Epithelial cell of prostate (primary cell): ENCODE measurements around the gene ARIH1.

Source experiments
- DNase-seq: peaks from one replicate; pipeline ENCODE4 v3.0.0-alpha.2; 2011; ENCODE audit warnings: low read depth, low spot score
- H3K27ac ChIP-seq: fragments of 450-650 bp; 2 replicates; pipeline ENCODE4 v1.5.1; 2017; ENCODE audit warnings: mild to moderate bottlenecking

Gene ARIH1

DNA sequence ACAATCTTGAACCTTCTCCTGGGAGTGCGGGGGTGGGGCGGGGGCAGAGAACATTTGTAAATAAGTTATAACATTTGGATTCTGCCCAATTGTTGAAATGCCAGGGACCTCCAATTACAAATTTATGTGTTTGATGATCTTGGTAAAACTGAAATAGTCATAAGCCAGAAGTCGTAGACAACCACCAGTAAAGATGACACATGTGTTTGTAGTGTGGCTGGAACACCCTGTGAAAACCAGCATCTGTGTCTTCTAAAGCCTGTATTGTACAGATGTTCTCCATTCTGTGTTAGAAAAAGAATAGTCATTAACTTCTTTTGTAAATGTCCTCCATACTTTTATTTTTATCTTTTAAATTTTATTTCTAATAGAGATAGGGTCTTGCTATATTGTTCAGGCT, 61.8 kb downstream of the ARIH1 start:
- no peak for DNase-seq
- H3K27ac ChIP-seq: no peak overlapping the region

DNA sequence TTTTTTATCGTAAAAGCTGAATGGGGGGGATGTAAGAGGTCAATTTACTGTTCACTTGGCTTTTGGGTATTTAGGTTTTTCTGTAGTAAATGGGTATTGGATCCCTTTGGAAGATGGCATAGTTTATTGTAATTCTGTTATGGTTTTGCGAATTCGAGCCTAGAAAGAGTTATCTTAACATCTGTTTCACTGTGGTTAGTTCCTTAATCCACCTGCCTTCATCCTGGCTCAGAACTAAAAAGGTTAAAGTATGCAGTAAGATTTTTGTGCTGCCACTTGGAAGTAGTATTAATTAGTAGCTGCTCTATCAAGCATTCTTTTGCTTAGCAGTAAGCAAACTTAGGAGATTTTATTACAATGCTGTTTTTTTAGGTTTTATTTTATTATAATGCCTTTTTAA, 62.4 kb downstream of the ARIH1 start:
- no peak for DNase-seq
- H3K27ac ChIP-seq: no peak overlapping the region

DNA sequence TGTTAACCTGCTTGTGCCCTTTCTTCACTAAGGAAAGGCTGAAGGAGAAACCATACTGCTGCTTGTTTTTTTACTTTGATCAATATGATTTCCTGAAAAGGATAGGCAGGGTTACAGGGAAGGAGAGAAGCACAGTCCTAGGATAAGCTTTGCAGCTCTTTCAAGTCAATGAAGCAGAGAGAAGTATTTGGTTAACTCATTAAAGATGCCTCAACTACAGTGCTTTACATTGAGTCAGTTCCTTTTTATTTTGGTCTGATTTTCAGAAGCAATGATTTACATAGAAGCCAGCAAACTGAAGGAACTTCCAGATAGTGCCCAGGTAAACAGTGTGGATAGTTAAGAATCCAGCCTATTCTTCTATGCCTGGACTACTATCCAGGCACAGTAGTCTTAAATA, 64.8 kb downstream of the ARIH1 start:
- H3K27ac ChIP-seq: no peak overlapping the region
- no peak for DNase-seq

DNA sequence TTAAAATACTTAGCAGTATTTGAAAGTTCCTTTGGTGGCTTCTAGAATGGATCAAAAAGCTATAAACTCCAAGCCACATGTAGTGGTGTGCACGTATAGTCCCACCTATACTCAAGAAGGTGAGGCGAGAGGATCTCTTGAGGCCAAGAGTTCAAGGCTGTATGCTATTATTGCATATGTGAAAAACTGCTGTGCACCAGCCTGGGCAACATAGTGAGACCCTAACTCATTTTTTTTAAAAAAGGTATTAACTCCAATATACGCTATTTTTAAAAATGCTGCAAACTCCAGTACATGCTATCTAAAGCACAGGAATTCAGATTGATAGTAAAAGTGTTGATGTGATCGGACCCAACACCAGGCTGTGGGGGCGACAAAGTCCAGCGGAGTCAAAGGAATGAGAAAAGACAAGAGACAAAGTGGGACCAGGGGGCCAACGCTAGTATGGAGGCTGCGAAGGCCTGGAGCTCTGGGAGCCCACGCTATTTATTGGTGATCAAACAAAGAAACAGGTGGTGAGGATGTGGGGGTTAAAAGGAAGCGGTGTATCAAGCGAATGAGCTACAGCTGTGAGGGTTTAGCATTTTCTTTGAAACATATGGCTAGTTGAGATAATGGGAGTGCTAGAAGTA, 66.6 kb downstream of the ARIH1 start:
- H3K27ac ChIP-seq: no peak overlapping the region
- DNase-seq: no peak

DNA sequence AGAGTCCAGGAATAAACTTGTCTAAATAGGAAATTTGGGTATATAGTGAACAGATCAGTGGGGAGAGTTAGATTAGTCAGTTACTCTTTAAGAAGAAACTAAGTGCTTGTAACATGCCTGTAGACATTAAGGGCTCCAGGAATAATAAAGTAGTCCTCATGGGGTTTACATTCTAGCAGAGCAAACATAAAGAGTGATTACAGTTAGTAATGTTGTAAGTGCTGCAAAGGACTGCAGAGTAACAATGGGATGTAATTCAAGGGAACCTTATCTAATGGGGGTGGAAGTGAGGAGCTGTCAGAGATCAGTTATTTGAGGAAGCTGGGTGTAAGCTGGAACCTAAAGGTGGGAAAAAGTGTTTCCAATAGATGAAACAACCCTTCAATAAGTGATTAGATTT, 67.5 kb downstream of the ARIH1 start:
- DNase-seq: no peak
- H3K27ac ChIP-seq: no peak overlapping the region

DNA sequence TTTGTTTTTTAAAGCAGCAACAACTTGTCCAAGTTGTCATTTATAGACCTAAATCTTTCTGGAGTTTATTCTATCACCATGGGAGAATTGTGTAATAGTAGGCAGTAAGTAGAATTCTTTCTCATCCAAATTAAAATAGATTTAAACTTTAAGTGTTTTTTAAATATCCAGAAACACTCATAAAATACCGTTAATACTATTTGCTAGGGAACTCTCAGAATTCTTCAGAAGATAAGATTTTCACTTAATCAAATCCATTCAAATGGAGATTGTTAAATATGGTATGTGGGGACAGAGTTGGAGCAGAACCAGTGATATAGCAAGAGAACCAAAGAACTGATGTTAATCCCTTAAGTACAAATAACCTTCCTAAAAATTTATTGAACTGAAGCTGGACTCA, 71.0 kb downstream of the ARIH1 start:
- DNase-seq: no peak
- H3K27ac ChIP-seq: no peak overlapping the region

DNA sequence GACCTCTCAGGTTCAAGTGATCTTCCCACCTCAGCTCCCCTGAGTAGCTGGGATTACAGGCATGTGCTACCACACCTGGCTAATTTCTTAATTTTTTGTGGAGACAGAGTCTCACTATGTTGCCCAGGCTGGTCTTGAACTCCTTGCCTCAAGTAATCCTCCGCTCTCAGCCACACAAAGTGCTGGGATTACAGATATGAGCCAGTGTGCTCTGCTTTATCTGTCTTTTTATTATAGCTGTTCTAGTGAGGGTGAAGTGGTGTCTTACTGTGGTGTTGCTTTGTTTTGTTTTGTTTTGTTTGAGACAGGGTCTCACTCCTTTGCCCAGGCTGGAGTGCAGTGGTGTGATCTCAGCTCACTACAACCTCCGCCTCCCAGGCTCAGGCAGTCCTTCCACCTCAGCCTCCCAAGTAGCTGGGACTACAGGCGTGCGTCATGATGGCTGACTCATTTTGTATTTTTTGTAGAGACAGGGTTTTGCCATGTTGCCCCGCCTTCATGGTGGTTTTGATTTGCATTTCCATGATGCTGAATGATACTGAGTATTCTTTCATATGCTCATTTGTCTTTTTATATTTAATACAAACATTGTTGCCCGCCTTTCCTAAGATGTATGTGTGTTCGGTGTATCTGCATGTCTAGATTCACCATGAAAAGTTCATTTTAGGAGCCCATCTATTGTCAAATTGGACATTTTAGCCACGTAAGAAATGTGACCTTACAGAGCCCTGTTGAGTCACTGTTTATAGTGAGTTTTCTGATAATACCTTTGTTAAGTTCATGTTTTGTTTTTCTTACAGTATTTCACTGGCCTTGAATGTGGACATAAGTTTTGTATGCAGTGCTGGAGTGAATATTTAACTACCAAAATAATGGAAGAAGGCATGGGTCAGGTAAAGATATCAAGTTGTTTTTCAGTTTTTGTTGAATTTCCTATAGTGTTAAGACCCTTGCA, 80.6 kb downstream of the ARIH1 start:
- peak overlapping the region; percentile 21 for H3K27ac ChIP-seq
- DNase-seq: peak; percentile 2

DNA sequence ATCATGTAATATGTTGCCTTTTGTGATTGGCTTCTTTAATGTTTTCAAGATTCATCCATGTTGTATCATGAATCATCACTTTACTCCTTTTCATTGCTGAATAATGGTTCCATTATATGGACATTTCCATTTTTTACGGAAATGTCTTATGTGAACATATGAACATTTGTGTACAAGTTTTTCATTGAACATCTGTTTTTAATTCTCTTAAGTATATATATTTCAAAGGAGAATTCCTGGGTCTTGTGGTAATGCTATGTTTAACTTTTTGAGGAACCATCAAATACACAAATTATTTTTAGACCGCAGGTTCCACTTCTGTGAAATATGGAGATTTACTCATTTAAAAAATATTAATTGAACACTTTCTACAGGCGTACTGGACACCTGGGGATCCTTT, 85.7 kb downstream of the ARIH1 start:
- no peak overlapping the region for H3K27ac ChIP-seq
- DNase-seq: no peak

DNA sequence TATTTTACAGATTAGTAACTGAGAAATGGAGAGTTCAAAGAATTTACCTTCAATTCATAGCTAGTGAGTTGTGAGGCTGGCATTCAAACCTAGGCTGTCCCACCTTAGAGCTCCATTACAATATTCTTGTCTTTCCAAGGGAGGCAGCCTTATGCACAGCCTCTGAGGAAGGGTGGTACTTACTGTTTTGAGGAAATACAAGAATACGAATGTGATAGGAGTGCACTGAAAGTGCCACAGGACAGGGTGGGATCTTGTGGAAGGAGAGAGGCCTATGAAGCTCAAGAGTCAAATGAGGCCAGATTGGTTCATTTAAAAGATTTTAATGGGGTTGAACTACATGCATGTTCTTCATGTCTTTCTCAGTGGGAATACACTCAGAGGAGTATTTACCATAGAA, 86.3 kb downstream of the ARIH1 start:
- no peak overlapping the region for H3K27ac ChIP-seq
- no peak for DNase-seq

DNA sequence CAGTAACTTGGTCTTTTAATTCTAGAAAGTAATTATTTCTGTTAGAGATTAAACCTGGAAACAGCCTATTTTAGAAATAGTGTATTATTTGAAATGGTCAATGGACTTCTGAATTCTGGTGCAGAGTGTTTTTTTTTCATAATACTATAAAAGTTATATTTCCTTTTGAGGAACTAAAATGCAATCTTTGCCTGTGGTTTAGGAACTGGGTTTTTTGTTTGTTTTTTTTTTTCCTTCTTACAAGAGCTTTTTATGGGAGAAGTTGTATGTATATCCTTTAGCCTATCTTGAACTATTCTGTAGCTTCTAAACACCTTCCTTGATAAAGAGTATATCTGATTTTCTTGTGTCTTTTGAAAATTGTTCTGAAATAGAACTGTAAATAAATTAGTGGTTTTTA, 88.3 kb downstream of the ARIH1 start:
- DNase-seq: no peak
- H3K27ac ChIP-seq: no peak overlapping the region

DNA sequence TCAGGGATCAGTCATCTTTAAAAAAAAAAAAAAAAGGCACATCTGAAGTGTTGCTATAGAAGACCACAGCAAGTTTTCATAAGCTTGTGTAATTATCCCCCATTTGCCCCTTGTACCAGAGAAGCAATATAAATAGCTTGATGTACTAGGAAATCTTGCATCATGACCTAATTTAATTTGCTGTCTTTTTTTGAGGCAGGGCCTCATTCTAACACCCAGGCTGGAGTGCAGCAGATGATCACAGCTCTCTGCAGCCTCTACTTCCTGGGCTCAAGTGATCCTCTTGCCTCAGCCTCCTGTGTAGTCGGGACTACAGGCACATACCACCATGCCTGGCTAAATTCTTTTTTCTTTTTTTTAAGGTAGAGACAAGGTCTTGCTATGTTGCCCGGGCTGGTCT, 88.7 kb downstream of the ARIH1 start:
- H3K27ac ChIP-seq: no peak overlapping the region
- no peak for DNase-seq

DNA sequence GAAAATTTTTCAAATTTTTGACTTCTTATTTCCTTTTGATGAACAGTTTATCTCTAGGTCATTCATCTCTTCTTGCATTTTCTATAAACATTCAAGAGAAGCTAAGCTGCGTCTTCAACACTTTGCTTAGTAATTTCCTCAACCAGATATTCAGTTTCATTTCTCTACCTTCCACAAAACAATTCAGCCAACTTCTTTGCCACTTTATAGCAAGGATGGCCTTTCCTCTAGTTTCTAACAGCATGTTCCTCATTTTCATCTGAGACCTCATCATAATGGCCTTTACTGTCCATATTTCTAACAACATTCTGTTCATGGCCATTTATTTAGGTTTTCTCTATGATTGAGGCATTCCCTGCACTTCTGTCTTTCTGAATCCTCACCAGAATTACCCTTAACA, 90.0 kb downstream of the ARIH1 start:
- no peak overlapping the region for H3K27ac ChIP-seq
- no peak for DNase-seq

DNA sequence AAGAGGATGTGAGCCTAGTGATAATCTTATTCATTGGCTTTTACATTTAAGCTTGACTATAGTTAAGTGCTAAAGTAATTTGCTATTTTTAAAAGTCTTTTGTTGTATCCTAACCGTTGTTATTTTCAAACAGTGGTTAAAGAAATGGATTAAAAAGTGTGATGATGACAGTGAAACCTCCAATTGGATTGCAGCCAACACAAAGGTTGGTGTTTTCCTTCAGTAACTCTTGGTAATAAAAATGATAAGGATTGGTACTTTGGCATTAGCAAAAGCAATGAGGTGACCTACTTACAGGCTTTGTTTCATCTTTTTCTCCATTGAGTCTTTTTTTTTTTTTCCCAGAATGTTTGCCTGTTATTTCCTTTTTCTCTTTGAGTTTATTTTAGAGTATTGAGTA, 92.8 kb downstream of the ARIH1 start:
- no peak for DNase-seq
- no peak overlapping the region for H3K27ac ChIP-seq

DNA sequence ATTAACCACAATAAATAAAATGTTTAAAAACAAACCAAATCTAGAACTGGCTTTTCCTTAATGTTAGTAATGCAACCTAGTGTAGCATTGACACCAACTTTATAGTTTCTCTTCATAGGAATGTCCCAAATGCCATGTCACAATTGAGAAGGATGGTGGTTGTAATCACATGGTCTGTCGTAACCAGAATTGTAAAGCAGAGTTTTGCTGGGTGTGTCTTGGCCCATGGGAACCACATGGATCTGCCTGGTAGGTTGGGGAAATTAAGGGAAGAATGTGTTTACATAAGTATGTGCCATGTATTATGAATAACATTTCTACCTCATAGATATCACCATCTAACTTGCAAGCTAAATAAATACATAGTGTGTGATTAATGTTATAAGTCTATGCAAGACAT, 95.9 kb downstream of the ARIH1 start:
- no peak for DNase-seq
- no peak overlapping the region for H3K27ac ChIP-seq

DNA sequence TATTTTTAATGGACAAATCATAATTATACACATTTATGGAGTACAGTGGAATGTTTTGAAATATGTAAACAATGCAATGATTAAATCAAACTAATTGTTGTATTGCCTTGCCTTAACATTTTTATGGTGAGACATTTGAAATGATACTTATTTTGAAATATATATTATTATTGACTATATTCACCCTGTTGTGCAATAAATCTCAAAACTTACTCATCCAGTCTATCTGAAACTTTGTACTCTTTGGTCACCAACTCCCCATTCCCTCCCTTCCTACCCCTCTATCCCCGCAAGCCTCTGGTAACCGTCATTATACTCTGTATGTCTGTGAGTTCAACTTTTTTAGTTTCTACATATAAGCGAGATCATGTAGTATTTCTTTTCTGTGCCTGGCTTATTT, 105.7 kb downstream of the ARIH1 start:
- no peak for DNase-seq
- no peak overlapping the region for H3K27ac ChIP-seq

DNA sequence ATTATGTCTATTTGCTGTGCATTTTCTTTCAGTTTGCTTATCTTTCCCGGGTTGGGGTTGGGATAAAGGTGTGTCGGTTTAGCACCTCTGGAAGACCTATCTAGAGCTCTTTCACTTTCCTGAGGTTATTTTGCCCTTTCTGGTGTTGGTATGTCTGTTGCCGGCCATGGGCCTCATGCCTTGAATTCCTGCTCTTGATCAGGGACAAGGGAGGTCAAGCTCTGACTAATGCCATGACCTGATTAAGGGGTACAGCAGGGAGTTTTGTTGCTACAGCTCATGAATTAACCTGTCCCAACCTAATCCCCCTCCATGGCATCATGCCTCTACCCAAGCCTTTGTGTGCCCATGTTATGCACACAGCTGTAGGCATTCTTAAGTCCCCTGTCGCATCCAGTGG, 109.9 kb downstream of the ARIH1 start:
- H3K27ac ChIP-seq: no peak overlapping the region
- no peak for DNase-seq

DNA sequence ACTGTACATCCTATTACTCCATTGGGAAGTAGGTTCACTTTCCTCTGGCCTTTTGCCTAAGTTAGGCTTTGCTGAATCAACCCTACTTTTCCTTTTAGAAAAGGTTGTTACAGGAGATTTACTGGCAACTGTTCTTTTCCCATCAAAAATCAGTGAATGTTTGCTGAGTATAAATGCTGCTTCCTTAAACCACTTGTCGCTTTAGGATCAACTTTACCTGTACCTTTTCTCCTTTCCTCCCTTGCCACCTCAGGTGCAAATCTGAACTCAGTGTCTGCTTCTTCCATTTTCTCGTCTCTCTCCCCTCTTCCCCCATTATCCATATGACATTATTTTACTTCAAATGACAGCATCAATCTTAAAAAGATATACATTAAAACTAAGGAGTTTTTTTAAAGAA, 110.9 kb downstream of the ARIH1 start:
- H3K27ac ChIP-seq: no peak overlapping the region
- DNase-seq: no peak

DNA sequence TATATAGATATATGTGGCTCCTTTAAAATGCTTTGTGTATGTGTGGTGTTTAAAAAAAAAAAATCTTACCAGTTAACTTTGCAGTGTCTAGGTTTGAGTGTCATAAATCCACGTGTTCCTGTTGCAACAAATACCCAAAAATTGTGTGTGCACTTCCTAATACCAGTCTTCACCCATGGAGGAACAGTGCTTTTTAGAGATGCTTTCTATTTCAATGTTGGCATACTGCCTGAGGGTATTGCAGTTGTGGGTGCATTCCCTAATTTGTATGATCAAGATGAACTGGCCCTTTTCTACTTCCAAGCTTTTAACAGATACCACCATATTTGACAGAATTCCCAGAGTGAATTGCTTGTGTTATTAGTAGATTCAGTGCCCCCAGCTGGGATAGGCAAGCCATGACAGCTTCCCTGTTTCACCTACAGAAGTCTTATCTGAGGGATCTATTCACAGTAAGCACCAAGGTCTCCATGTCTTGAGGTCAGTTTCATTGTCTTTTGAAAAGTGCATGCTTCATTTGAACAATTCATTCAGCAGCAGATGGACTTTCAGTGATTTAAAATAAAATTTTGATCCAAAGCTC, 111.4 kb downstream of the ARIH1 start:
- no peak overlapping the region for H3K27ac ChIP-seq
- DNase-seq: no peak

DNA sequence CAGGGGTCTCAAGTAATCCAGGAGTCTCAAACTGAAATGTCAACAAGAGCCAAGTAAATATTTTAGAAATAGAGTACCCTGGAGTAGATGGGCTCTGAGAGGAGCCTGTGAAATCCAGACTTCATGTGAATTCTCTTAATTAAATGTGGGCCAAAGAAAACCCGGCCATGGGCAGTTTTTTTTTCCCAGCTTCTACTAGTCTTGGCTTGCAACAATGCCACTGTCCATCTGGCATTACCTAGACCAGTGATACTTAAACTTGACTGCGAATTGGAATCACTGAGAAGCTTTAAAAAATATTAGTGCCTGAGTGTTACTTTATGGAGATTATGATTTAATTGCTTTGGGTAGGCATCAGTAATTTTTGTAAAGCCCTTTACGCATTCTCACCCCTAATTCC, 114.0 kb downstream of the ARIH1 start:
- H3K27ac ChIP-seq: no peak overlapping the region
- DNase-seq: no peak

DNA sequence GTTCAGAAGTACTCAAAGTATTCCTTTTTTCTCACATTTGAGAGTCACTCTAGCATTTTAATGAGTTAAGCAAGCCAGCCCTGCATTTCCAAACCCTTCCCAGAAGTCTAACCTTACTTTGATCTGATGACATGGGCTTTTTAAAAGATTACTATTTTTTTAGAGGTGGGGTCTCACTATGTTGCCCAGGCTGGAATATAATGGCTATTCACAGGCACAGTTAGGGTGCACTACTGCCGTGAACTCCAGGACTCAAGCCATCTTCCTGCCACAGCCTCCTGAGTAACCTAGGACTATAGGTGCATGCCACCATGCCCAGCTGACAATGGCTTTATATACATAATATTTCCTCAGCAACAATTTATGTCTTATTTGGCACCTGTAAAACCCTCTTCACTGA, 116.3 kb downstream of the ARIH1 start:
- DNase-seq: no peak
- no peak overlapping the region for H3K27ac ChIP-seq

DNA sequence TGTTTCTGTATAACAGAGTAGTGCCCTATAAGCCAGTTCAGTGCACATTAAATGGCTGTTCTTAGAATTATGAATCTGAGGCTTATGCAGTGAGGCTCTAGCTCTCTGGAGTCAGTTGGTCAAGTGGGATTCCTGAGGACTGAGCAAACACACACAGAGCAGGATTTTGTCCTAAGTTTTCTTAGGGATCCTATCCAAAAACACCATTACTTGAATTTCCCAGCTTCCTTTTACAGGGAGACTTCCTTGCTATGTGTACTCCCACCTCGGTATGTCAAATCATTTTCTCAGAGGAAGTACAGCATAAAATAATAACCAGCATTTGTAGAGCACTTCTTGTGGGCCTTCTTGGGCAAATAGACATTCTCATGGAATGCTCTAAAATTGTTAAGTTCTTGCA, 117.2 kb downstream of the ARIH1 start:
- H3K27ac ChIP-seq: no peak overlapping the region

DNA sequence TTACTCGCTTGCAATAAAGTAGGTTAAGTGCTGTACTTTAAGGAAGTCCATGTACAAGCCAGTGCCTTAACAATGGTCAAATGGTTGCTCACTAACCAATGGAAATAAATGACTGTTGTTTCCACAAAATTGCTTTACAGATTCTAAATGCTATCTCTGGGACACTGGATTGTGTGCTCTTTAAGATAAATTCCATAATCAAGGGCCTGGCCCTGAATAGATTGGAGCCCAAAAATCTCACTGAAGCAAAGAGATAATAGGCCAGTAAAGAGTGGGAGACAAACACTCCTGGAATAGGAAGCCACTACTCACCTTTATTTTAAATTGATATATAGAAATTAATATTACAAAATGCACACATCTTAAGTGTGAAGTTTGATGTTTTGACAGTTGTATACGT, 118.0 kb downstream of the ARIH1 start:
- no peak overlapping the region for H3K27ac ChIP-seq
- no peak for DNase-seq

More for the DNA sequence above, 117.2 kb downstream of the ARIH1 start:
- no peak for DNase-seq
